Activated effector memory CD4-positive, alpha-beta T cell treated with anti-CD3 and anti-CD28 coated beads, Interleukin-2, amount 50 U/mL, for 16 hours (primary cell): ENCODE results near the gene KCNT1.

ENCODE experiments used
- DNase-seq: peaks from one replicate; pipeline ENCODE4 v3.0.0-alpha.2; 2020

The KCNT1 gene

DNA sequence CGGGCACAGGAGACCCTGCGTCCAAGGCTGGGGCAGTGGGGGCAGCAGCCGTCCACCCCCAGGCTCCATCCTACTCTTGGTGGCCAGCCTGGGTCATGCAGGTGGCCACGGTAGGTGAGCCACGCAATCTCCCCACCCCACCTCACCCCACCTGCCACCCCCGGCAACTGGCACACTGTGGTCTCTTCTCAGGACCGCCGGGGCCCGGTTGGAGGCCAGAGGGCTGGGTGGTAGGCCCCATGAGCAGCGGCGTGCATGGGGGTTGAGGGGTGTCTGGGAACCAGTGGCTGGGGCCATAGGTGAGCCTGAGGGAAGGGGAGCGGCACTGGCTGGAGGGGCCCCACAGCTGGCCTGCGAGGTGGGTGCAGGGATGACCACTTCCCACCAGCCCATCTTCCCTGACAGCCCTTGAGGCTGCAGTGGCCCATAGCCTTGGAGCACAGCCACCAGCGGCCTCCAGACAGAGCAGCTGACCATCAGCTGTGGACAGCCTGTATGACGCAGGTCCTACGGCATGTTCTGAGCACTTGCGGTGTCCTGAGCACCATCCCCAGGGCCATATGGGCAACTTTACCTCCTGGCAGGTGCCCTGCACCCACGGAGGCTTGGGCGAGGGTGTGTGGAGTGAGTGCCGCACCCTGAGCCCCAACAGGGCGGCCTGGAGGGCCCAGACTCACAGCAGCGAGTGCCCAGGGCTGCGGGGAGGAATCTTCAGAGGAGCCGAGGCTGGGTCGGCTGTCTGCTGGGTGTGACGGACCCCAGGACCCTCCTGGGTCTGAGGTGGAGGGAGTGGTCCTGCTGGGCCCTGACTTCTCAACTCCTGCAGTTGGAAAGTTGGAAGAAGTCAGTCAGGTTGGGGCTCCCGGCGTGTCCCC, 47.4 kb downstream of the KCNT1 start:
- DNase-seq, result no peak

DNA sequence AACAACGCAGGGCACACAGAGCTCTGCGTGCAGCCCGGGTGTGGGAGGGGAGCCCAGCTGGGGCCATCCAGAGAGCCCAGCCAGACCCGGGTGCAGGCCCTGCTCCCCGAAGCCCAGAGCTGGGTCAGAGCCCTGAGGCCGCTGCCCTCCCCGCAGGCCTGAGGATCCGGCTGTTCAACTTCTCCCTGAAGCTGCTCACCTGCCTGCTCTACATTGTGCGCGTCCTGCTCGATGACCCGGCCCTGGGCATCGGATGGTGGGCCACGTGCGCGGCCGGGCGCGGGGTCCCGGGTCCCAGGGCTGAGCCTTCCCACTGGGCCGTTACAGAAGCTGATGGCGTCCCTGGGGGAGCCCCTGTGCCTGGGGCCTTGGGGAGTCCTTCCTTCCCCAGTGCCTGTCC, 48.8 kb downstream of the KCNT1 start:
- no peak for DNase-seq

DNA sequence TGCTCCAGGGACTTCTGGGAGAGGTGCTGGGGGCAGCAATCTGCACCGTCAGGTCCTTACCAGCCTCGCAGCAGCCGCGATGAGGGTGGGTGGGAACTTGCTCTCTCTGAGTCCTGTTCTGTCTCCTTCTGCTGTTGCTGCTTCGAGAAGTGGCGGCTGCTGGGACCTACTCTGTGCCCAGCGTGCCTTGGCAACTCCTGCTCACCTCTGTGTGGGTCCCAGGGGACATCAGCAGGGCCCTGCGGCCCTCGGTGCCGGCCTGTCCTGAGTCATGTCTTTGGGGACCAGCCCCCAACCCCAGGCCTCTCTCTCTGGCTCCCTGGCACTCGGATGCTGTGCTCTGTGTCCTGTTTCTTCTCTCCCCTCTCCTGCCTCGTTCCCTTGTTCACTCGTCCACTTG, 49.5 kb downstream of the KCNT1 start:
- no peak for DNase-seq

DNA sequence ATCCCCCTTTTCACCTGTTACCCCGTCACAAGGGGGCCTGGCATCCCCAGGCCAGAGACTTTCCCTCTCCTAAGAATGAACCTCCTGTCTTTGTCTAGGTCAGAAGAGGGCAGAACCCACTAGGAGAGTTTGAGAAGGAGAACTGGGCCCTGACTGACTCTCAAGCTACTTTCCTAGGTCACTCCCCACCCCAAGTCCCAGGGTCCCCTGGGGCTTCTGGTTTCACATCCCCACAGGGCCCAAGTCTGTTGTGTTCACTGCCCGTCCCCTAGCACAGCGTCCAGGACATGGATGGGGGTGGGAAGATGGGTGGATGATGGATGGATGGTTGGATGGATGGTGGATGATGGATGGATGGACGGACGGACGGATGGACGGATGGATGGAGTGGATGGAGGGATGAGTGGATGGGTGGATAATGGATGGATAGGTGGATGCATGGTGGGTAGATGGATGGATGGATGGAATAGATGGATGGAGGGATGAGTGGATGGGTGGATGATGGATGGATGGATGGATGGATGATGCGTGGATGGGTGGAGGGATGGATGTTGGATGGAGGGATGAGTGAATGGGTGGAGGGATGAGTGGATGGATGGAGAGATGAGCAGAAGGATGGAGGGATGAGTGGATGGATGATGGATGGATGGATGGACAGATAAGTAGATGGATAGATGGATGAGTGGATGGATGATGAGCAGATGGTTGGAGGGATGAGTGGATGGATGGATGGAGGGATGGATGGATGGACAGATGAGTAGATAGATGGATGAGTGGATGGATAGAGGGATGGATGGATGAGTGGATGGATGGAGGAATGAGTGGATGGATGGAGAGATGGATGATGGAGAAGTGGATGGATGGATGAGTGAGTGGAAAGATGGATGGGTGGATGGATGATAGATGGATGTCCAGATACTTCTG, 50.6 kb downstream of the KCNT1 start:
- DNase-seq, result no peak

DNA sequence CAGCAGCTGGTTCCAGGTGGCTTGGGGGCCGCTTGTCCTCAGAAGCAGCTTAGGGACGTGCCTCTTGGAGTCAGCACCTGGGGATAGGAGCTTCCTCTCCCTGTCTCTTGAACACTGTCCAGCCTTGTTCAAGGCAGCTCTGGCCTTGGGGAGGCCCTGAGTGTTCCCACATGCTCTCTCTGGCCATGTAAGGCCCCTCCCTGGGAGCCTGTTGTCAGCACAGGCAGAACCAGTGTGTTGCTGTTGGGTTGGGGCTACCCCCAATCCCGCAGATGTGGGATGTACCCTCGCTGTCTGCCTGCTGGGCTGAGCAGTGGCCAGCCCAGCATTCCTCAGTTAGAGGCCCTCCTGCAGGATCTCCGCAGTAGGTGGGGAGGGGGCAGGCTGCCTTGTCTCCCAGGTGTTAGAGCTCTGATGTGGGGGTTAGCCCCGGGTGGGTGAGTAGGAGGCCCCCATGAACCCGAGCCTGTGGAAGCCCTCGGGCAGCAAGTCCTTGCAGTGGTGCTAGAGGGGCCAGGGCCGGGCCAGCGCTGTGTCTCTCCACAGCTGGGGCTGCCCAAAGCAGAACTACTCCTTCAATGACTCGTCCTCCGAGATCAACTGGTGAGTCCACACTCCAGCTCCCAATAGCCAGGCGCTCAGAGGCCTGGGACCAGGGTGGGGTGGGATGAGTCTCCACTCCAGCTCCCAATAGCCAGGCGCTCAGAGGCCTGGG, 51.6 kb downstream of the KCNT1 start:
- DNase-seq, result no peak

DNA sequence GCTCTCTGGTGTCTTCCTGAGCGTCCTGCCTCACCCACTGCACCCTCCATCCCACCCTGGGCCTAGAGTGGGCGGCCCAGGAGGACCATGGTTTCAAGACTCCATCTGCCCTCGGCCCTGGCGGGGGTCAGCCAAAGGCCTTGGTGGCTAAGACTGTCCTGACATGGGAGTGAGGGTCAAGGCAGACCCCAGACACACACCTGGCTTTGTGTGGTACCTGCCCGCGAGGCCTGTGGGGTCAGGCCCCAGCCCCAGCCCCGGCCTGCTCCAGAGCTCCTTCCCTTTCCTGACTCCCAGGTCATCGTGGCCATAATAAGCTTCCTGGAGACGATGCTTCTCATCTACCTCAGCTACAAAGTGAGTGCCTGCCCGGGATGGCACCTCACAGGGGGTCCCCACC, 54.6 kb downstream of the KCNT1 start:
- no peak for DNase-seq

DNA sequence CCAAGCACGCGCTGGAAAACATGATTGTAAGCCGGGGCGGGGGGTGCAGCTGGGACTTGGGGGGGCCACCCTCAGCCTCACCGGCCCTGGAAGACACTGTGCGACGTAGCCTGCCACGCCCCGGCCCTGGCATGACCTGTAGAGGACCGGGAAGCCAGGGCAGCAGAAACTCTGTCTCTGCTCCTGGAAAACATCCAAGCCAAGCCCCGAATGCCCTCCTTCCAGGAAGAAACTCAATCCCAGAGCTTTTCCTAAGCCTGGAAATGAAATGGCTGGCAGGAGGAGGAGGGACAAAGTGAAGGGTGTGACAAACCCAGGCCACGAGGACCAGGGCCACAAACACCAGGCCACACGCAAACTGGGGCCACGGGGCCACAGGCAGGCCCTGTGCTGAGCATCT, 55.4 kb downstream of the KCNT1 start:
- no peak for DNase-seq

DNA sequence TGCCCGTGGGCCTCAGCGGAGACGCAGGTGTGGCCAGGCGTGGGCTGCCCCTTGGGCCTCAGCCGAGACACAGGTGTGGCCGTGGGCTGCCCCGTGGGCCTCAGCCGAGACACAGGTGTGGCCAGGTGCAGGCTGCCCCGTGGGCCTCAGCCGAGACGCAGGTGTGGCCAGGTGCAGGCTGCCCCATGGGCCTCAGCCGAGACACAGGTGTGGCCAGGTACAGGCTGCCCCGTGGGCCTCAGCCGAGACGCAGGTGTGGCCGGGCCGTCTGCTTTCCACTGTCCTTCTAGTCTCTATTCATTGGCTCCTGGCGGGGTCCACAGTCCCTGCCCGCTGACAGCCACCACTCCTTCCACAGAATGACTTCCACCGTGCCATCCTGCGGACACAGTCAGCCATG, 56.1 kb downstream of the KCNT1 start:
- no peak for DNase-seq

DNA sequence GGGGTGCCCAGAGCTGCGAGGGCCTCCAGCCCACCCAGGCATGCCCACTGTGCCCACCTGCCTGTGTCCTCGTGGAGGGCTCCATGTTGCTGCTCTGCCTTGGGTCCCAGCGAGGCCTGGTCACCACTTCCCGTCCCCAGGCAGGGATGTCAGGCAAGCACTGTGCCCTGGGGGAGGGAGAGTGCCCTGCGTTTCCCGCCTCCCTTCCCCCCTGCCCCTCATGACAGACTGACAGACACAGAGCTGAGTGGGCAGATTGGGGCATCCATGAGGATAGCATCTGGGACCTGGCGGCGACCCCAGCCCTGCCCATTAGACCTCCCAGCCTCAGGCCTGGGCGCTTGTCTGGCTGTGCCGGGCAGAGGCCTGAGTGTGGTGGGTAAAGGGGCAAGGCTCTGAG, 56.9 kb downstream of the KCNT1 start:
- no peak for DNase-seq

DNA sequence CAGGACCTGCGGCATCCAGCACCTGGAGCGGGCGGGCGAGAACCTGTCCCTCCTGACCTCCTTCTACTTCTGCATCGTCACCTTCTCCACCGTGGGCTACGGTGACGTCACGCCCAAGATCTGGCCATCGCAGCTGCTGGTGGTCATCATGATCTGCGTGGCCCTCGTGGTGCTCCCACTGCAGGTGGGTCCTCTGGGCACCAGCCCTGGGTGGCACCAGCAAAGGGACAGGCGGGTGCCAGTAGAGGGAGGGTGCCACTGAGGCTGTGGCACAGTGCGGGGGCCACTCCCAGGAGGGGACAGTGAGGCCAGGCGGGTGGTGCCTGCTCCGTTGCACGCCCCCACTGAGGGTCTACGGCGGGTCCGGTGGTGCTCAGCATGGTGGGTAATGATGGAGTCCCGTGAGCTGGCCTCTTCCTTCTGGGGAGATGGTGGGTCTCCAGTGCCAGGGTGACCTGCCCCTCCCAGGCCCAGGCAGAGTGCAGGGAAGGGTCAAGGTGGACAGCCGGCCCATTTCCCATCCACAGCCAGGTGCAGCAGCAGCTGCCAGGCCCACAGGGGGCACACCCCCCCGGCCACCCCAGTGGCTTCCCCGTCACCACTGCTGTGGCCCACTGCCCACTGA, 57.8 kb downstream of the KCNT1 start:
- DNase-seq, result no peak

DNA sequence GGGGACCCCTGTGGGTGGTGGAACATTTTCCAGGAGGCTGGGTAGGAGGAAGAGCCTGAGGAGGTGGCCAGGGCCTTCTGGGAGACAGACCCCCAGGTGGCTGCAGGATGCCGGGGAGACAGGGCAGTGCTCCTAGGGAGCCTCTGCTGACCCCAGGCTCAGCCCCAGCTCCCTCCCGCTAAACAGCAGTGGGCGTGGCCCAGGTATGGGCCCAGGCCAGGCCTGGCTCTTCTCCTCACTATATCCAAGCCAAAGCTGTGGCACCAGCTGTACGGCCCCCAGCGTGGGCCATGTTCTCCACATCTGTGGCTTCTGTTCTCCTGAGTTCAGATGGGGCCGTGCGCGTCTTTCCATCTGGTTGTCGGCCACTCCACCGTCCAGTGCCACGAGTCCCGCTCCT, 58.5 kb downstream of the KCNT1 start:
- DNase-seq, result no peak

DNA sequence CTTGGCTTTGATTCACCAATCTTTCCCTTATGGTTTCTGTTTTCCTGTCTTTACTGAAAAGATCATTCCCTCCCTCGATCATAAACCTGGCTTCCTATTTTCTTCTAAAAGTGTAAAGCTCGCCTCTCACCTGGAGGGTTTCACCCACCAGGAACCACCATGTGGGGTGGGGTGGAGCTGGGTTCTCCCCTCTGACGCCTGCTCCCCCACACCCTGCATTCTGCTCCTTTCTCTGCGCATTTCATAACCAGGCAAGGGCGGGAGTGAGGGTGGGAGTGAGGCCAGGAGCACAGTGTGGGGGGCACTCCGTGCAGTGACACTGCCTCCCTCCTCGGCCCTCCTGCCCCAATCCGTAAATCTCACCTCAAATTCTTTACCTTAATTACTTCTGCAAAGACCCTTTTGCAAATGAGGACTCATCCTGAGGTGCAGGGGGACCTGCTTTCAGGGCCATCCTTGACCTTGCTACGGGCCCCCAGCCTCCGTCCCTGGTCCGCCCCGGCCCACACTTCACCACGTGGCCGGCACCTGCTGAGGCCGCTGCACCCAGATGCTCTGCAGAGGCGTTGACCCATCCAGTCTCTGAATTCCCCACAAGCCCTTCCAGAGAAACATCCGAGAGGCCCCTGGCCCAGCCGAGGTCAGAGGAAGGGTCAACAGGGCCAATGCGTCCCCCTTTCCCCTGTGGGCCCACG, 59.3 kb downstream of the KCNT1 start:
- DNase-seq, result no peak

DNA sequence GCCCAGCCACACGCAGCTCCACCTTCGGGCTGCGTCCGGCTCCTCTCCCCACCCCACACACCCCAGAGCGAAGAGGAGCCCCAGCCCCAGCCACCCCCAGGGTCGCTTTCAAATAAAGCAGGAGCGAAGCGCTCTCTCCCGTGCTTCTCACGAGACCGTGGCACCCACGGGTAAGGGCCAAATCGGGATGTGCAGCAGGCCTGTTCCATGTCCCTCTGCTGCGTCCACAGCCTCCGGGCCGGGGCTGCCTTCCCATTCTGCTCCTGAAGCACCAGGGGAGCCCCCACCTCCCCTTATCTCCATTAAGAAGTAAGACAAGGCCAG, 59.8 kb downstream of the KCNT1 start:
- DNase-seq, result no peak

DNA sequence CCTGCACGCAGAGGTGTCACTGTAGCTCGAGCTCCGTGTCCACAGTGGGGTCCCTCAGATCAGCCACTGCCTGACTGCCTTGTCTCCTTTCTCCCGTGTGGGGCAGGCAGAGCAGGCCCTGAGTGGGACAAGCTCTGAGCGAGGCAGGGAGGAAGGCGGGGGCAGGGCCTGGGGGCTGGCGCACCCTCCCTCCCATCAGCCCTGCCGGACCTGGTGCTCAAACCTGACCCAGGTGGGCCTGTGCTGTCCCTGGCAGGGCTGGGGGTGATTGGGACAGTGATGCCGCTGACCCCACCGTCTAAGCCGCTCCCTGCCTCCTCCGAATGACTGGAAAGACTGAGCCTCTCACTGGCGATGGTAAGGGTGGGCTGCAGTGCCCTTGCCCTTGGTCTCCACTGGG, 60.9 kb downstream of the KCNT1 start:
- DNase-seq, result no peak

DNA sequence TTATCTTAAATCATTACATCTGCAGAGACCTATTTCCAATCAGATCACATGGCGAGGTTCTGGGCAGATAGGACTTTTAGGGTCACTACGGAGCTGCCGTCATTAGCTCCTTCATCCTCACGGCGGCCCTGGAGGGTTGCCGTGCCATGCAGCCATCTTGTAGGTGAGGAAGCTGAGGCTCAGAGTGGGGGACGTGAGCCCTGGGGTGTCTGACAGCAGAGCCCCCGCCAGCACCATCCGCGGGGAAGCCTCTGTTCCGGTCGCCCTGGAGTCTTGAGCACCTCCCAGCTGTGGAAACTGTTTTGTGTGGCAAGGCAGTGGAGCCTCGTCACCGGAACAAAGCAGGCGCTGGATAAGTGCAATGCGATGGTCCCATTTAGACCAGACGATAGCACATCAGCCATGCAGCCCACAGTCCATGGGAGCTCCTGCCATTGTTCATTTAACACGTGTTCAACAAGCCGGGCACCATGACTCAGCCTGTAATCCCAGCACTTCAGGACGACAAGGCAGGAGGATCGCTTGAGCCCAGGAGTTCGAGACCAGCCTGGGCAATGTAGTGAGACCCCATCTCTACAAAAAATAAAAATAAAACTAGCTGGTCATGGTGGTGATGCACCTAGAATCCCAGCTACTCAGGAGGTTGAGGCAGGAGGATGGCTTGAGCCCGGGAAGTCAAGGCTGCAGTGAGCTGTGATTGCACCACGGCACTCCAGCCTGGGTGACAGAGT, 61.9 kb downstream of the KCNT1 start:
- no peak for DNase-seq

DNA sequence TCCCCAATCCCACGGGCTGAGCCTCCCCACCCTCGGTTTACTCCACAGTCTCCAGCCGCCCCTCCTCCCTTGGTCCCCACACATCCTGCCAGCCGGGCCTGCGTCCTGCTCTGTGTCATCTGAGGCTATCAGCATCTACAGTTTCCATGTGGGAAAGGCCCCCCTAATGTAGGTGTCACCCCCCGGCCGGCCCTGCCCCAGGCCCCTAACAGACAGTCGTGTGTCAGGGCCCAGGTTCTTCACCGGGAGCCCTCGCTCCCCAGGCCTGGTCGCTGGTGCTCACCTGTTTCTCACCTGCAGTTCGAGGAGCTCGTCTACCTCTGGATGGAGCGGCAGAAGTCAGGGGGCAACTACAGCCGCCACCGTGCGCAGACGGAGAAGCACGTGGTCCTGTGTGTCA, 62.7 kb downstream of the KCNT1 start:
- DNase-seq, result no peak

DNA sequence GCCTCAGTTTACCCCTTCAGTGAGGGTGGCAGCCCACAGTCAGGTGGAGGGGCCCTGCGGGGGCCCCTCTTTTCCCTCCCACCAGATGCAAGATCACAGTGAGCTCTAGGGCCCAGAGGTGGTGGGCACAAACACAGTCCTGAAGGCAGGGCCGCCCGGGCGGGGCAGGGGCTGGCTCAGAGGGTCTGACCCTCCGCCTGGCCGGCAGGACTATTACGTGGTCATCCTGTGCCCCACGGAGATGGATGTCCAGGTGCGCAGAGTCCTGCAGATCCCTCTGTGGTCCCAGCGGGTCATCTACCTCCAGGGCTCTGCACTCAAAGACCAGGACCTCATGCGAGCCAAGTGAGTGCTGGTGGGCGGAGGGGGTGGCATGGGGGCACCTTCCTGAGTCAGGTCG, 63.4 kb downstream of the KCNT1 start:
- DNase-seq, result no peak

DNA sequence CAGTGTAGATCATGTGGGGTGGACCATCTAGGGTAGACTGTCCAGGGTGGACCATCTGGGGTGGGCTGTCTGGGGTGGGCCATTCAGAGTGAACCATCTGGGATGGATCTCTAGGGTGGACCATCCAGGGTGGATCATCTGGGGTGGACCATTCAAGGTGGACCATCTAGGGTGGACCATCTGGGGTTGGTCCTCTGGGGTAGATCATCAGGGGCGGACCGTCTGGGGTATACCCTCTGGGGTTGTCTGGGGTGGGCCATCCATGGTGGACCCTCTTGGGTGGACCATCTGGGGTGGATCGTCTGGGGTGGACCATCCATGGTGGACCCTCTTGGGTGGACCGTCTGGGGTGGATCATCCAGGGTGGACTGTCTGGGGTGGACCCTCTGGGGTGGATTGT, 64.3 kb downstream of the KCNT1 start:
- DNase-seq, result no peak

DNA sequence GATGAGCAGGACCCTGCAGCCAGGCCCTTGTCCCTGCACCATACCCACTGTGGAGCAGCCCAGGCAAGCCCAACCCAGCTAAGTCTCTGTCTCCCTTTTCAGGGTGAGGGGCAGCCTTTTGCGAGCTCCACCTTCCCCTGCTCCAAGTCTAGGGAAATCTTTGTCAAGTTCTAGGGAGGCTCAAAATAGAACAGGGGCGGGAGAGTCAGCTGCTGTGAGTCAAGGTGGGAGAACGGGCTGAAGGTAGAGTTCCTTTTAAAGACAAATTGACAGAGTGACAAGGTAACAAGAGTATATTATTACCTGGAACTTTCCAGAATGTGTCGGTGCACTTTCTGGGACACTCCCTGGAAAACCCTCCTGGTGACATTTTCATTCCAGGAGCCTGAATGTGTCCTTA, 64.7 kb downstream of the KCNT1 start:
- DNase-seq, result no peak

DNA sequence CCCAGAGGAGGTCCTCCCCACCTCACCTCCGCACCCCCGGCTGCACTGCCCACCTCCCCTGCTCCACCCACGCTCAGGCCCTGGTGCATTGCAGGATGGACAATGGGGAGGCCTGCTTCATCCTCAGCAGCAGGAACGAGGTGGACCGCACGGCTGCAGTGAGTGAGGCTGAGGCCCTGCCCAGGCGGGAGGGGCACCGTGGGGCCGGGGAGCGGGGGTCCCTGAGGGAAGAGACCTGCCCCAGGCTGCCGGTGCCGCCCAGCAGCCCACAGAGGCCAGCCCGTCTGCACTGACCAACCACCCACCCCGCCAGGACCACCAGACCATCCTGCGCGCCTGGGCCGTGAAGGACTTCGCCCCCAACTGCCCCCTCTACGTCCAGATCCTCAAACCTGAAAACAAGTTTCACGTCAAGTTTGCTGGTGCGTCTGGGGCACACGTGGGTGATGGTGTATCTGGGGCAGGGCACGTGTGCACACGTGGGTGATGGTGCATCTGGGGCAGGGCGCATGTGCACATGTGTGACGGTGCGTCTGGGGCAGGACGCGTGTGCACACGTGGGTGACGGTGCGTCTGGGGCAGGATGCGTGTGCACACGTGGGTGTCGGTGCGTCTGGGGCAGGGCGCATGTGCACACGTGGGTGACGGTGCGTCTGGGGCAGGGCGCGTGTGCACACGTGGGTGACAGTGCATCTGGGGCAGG, 66.7 kb downstream of the KCNT1 start:
- no peak for DNase-seq
